ENCODE data around the gene MS4A10. TPM values are rescaled to one million over a fixed set of nuclear protein-coding genes. Genes with fewer than 3 reads are reported as not detected.

The MS4A10 gene
- total and polyA plus RNA-seq, 9 donors: 0.36 TPM; not detected in 8

- no peaks in the 10 kb centered on the region for H3K4me1 ChIP-seq (ENCODE audit: insufficient read depth)
- no peak for TF ChIP-seq EP300 (IDR thresholded peaks at IDR 0.05)
- TF ChIP-seq POLR2A (IDR thresholded peaks at IDR 0.05): no peak
- TF ChIP-seq, protein P1, sequence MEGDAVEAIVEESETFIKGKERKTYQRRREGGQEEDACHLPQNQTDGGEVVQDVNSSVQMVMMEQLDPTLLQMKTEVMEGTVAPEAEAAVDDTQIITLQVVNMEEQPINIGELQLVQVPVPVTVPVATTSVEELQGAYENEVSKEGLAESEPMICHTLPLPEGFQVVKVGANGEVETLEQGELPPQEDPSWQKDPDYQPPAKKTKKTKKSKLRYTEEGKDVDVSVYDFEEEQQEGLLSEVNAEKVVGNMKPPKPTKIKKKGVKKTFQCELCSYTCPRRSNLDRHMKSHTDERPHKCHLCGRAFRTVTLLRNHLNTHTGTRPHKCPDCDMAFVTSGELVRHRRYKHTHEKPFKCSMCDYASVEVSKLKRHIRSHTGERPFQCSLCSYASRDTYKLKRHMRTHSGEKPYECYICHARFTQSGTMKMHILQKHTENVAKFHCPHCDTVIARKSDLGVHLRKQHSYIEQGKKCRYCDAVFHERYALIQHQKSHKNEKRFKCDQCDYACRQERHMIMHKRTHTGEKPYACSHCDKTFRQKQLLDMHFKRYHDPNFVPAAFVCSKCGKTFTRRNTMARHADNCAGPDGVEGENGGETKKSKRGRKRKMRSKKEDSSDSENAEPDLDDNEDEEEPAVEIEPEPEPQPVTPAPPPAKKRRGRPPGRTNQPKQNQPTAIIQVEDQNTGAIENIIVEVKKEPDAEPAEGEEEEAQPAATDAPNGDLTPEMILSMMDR (IDR thresholded peaks at IDR 0.05): no peak
- intact Hi-C loops (cut with DNase I): no loop called here
- no peak overlapping the region for H3K4me3 ChIP-seq
- DNase-seq: no peak
- no peaks in the 10 kb centered on the region for H3K9me3 ChIP-seq
- no peaks in the 10 kb centered on the region for H3K36me3 ChIP-seq
- WGBS, 3 donors: 87 to 88% (median 87%) methylated on average over 10 of the region's 10 CpGs
- H3K27ac ChIP-seq: no peak overlapping the region
- H3K27me3 ChIP-seq: no peaks in the 10 kb centered on the region
Observed at GRCh38 chr11:60801194-60801593, 16.1 kb downstream of the MS4A10 start.

DNA sequence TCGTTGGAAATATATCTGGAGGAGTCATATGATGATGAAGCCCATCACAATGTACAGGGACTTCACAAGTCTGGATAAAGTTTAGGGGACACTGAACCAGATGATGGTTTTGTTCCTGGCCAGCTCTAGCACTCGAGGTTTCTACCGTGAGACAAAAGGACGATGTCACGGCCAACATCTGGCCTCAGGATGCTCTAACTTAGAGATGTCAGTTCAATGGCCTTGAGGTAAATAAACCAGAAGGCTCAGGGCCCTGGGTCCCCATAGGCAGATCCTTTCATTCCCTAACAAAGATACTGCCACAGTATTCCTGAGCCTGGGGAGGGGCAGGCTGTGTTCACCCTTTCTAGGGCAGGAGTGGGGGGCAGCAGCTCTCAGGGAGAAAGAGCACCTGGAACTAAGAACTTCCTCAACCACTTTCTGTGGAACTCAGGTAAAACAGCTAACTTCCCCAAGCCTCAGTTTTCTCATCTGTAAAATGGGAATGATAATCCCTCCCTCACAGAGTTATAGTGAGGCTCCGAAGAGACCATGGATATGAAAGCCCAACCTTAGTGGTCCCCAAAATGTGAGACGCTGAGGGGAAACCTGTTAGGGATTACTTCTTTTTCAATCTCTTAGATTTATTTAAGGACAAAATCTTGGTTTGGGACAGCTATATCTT, 18.3 kb downstream of the MS4A10 start:
- H3K9me3 ChIP-seq: no peaks in the 10 kb centered on the region
- H3K27me3 ChIP-seq: no peaks in the 10 kb centered on the region
- H3K4me1 ChIP-seq (ENCODE audit: insufficient read depth): no peaks in the 10 kb centered on the region
- H3K27ac ChIP-seq: no peak overlapping the region
- whole genome bisulfite sequencing, 3 donors: 57 to 63% (median 60%) methylated on average over 7 of the region's 7 CpGs
- intact Hi-C loops (cut with DNase I): no loop called here
- no peaks in the 10 kb centered on the region for H3K36me3 ChIP-seq
- TF ChIP-seq POLR2A (IDR thresholded peaks at IDR 0.05): no peak
- TF ChIP-seq, protein P1 (IDR thresholded peaks at IDR 0.05): no peak
- no peak for TF ChIP-seq EP300 (IDR thresholded peaks at IDR 0.05)
- no peak for DNase-seq
- no peak overlapping the region for H3K4me3 ChIP-seq

DNA sequence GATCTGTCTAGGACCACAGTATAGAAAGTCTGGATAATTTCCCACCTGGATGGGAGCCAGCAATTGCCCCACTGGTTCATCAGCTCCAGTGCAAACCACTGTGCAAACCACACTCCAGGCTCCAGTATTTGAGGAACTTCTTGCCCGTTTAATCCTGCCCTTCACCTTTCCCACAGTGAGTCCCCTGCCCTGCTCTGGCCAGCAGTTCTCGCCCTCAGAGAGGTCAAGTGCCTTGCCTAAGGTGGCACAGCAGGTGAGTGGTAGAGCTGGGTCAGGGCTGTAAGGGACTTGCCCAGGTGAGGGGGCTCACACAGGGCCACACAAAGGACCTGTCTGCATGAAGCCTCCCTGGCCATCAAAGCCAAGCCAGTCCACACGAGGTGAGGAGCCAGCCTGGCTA, 24.1 kb downstream of the MS4A10 start:
- WGBS, 3 donors: 49 to 72% (median 60%) methylated on average over 3 of the region's 3 CpGs
- intact Hi-C loops (cut with DNase I): no loop called here
- TF ChIP-seq POLR2A (IDR thresholded peaks at IDR 0.05) (no peak), EP300 (IDR thresholded peaks at IDR 0.05) (no peak)
- TF ChIP-seq, protein P1 (IDR thresholded peaks at IDR 0.05): no peak

DNA sequence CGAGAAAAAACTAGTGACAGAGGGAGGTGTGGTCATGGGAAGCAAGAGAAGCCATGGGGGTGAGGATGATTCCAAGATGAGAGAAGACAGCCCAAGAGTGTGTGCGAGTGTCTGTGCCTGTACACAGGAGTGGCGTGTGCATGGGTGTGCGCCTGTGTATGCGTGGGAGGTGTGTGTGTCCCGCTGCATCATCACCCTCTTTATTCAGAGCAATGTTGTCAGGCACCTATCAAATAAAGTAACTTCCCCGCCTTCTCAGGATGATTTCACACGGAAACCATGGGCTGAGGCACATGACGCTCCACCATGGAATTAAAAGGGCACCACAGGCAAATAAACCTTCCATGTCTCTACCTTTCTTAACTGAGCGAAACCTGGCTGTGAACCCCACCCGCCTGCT, 24.6 kb downstream of the MS4A10 start:
- intact Hi-C loops (cut with DNase I): no loop called here

More for the DNA sequence above, 24.1 kb downstream of the MS4A10 start:
- no peak for DNase-seq
- Histone ChIP-seq H3K4me1 (ENCODE audit: insufficient read depth) (no peaks in the 10 kb centered on the region), H3K27ac (no peak overlapping the region), H3K27me3 (no peaks in the 10 kb centered on the region), H3K36me3 (no peaks in the 10 kb centered on the region), H3K9me3 (no peaks in the 10 kb centered on the region), H3K4me3 (no peak overlapping the region)

More for the DNA sequence above, 24.6 kb downstream of the MS4A10 start:
- H3K36me3 ChIP-seq: no peaks in the 10 kb centered on the region
- 81 to 90% (median 88%) methylated on average over 11 of the region's 11 CpGs for WGBS, 3 donors
- DNase-seq: no peak
- no peak for TF ChIP-seq POLR2A (IDR thresholded peaks at IDR 0.05)
- TF ChIP-seq, protein P1 (IDR thresholded peaks at IDR 0.05): no peak
- no peak for TF ChIP-seq EP300 (IDR thresholded peaks at IDR 0.05)
- no peak overlapping the region for H3K4me3 ChIP-seq
- H3K4me1 ChIP-seq (ENCODE audit: insufficient read depth): no peaks in the 10 kb centered on the region
- no peaks in the 10 kb centered on the region for H3K9me3 ChIP-seq
- no peaks in the 10 kb centered on the region for H3K27me3 ChIP-seq
- no peak overlapping the region for H3K27ac ChIP-seq
